ENCODE results near the gene GAP43.

GAP43 gene

GRCh38 chr3:115758076-115758763 is 134.9 kb downstream of the GAP43 start:
- H3K4me3 ChIP-seq (ENCODE audit: low read depth, low read length) = no peak overlapping the region
- TF ChIP-seq CTCF (IDR thresholded peaks at IDR 0.05; ENCODE audit: low read depth, low read length) = no peak

DNA sequence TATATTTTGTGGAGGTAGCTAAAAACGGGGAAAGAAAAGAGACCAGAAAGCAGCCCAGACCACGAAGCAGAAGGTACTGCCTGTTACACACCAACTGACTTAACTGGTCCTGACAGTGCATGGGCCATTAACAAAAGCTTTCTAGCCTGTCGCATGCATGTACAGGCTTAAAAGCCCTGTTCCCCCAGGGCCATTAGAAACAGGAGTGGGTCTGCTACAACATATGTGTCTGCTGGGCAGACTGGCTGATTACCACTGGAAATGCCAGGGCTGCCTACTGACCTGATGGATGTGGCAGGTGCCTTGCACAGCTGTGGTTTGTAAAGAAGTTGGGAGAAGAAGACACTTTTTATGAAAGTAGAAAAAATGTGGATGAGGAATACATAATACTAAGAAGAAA is 137.4 kb downstream of the GAP43 start:
- H3K4me3 ChIP-seq (ENCODE audit: low read depth, low read length) = no peak overlapping the region
- no peak for TF ChIP-seq CTCF (IDR thresholded peaks at IDR 0.05; ENCODE audit: low read depth, low read length)

- TF ChIP-seq CTCF (IDR thresholded peaks at IDR 0.05; ENCODE audit: low read depth, low read length) = no peak
- H3K4me3 ChIP-seq (ENCODE audit: low read depth, low read length) = no peak overlapping the region
Observed at GRCh38 chr3:115761927-115762305, 138.6 kb downstream of the GAP43 start.

GRCh38 chr3:115766587-115767482 is 143.5 kb downstream of the GAP43 start:
- no peak overlapping the region for H3K4me3 ChIP-seq (ENCODE audit: low read depth, low read length)
- TF ChIP-seq CTCF (IDR thresholded peaks at IDR 0.05; ENCODE audit: low read depth, low read length) = no peak

GRCh38 chr3:115768661-115769060 is 145.4 kb downstream of the GAP43 start:
- no peak for TF ChIP-seq CTCF (IDR thresholded peaks at IDR 0.05; ENCODE audit: low read depth, low read length)
- H3K4me3 ChIP-seq (ENCODE audit: low read depth, low read length) = no peak overlapping the region
